BE2C (cell line): ENCODE measurements around the gene TARS2.
A peak's percentile ranks its signal among the peaks of the same experiment; 100 is the strongest.

Experiments
- DNase-seq: peaks from one replicate; pipeline ENCODE4 v3.0.0-alpha.2; 2020
- H3K27me3 ChIP-seq: fragments of 250-450 bp; sonication (Bioruptor Pico); 2 replicates; pipeline ENCODE4 v1.5.1; 2020; ENCODE audit warnings: mild to moderate bottlenecking
- H3K36me3 ChIP-seq: fragments of 250-450 bp; sonication (Bioruptor Pico); 2 replicates; pipeline ENCODE4 v1.5.1; 2020; ENCODE audit warnings: mild to moderate bottlenecking
- H3K4me1 ChIP-seq: fragments of 250-450 bp; sonication (Bioruptor Pico); 2 replicates; pipeline ENCODE4 v1.5.1; 2020
- H3K4me3 ChIP-seq: 2 replicates; pipeline ENCODE4 v1.5.1; 2011; ENCODE audit warnings: low read depth, low read length
- H3K9me3 ChIP-seq: fragments of 250-450 bp; sonication (Bioruptor Pico); 2 replicates; pipeline ENCODE4 v1.5.1; 2020
- CTCF ChIP-seq: IDR thresholded peaks from 2 replicates; pipeline ENCODE4 v1.5.1; 2012; ENCODE audit warnings: mild to moderate bottlenecking, low read depth, low read length

Gene TARS2

GRCh38 chr1:150487763-150488115 lies 520 bp downstream of the TARS2 start:
- no peaks in the 10 kb centered on the region for H3K27me3 ChIP-seq
- H3K4me3 ChIP-seq = peak overlapping the region; percentile 85
- peaks cover 8% of the 10 kb centered on the region; the same call in 1 of the 2 replicates for H3K36me3 ChIP-seq
- no peak for DNase-seq
- H3K4me1 ChIP-seq = no peaks in the 10 kb centered on the region
- TF ChIP-seq CTCF = no peak
- no peaks in the 10 kb centered on the region for H3K9me3 ChIP-seq

- Histone ChIP-seq H3K9me3 (no peaks in the 10 kb centered on the region), H3K4me1 (no peaks in the 10 kb centered on the region), H3K36me3 (peaks cover 17% of the 10 kb centered on the region), H3K4me3 (no peak overlapping the region), H3K27me3 (no peaks in the 10 kb centered on the region)
- no peak for DNase-seq
- no peak for TF ChIP-seq CTCF
Measured at GRCh38 chr1:150493175-150493574, 6.0 kb downstream of the TARS2 start.

- no peak for TF ChIP-seq CTCF
- no peaks in the 10 kb centered on the region for H3K4me1 ChIP-seq
- H3K4me3 ChIP-seq = no peak overlapping the region
- H3K27me3 ChIP-seq = no peaks in the 10 kb centered on the region
- no peaks in the 10 kb centered on the region for H3K9me3 ChIP-seq
- no peak for DNase-seq
- peaks cover 19% of the 10 kb centered on the region for H3K36me3 ChIP-seq
Measured at GRCh38 chr1:150498342-150498741, 11.1 kb downstream of the TARS2 start.

GRCh38 chr1:150505431-150505830 lies 18.2 kb downstream of the TARS2 start:
- peaks cover 22% of the 10 kb centered on the region for H3K36me3 ChIP-seq
- H3K27me3 ChIP-seq = no peaks in the 10 kb centered on the region
- no peaks in the 10 kb centered on the region for H3K9me3 ChIP-seq
- no peak for TF ChIP-seq CTCF
- peaks cover 4% of the 10 kb centered on the region; the same call in 1 of the 2 replicates for H3K4me1 ChIP-seq
- no peak for DNase-seq
- H3K4me3 ChIP-seq = no peak overlapping the region

- peaks cover 4% of the 10 kb centered on the region; the same call in 1 of the 2 replicates for H3K4me1 ChIP-seq
- H3K27me3 ChIP-seq = no peaks in the 10 kb centered on the region
- H3K36me3 ChIP-seq = peaks cover 22% of the 10 kb centered on the region
- no peak within 1 kb of the TSS for H3K4me3 ChIP-seq
- TF ChIP-seq CTCF = no peak
- H3K9me3 ChIP-seq = no peaks in the 10 kb centered on the region
- DNase-seq = peak; percentile 35
Measured at GRCh38 chr1:150507912-150508864, 21.0 kb downstream of the TARS2 start, which contains the start of gene ECM1. Gene ECM1 (plus strand): TSS chr1:150508109. CDS start chr1:150508210, 101 bp downstream.

GRCh38 chr1:150508982-150509381 lies 21.8 kb downstream of the TARS2 start:
- Histone ChIP-seq H3K36me3 (peaks cover 21% of the 10 kb centered on the region), H3K4me1 (peaks cover 4% of the 10 kb centered on the region; the same call in 1 of the 2 replicates), H3K9me3 (no peaks in the 10 kb centered on the region), H3K27me3 (no peaks in the 10 kb centered on the region), H3K4me3 (no peak overlapping the region)
- TF ChIP-seq CTCF = no peak
- no peak for DNase-seq
